ENCODE data around the gene GRK5. TPM values are rescaled to one million over a fixed set of nuclear protein-coding genes. Genes with fewer than 3 reads are reported as not detected.
"Not testable (repeated sequence)": the region's sequence is repeated elsewhere in the genome, so short reads cannot be mapped to it uniquely, and the experiment has no call there.

The GRK5 gene
- total RNA-seq, 1 donor, result 1.8 TPM

DNA sequence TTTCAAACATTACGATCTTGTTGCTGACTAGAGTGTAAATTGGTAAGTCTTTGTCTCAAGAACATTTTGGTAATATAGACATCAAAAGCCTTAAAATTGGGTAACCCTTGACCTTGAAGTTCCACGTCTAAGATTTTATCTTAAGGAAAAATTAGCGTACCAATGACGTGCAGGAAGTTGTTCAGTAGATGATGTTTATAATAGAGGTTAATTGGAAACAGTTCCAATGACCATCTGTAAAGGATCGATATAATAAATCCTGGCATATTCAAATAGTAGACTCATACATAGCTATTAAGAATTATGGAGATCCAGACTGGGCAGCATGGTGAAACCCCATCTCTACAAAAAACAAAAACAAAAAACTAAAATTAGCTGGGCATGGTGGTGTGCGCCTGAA is 20.5 kb downstream of the GRK5 start:
- H3K79me2 ChIP-seq (ENCODE audit: insufficient read depth, low read length), result no peaks in the 10 kb centered on the region
- H3K27ac ChIP-seq (ENCODE audit: low read depth, low read length), result no peak overlapping the region
- no peaks in the 10 kb centered on the region for H4K20me1 ChIP-seq (ENCODE audit: insufficient read depth, low read length)
- no peaks in the 10 kb centered on the region for H3K27me3 ChIP-seq (ENCODE audit: insufficient read depth, low read length)
- no peak overlapping the region for H3K4me3 ChIP-seq (ENCODE audit: insufficient read depth, low read length)
- no peak overlapping the region for H2AFZ ChIP-seq (ENCODE audit: low read length)
- H3K9me3 ChIP-seq (ENCODE audit: low read depth, low read length), result no peaks in the 10 kb centered on the region
- H3K4me1 ChIP-seq (ENCODE audit: insufficient read depth, low read length), result no peaks in the 10 kb centered on the region
- H3K36me3 ChIP-seq (ENCODE audit: insufficient read depth, low read length), result no peaks in the 10 kb centered on the region
- DNase-seq (ENCODE audit: insufficient read length, low spot score, missing footprints), result no peak
- H3K4me2 ChIP-seq (ENCODE audit: insufficient read depth, low read length), result no peak overlapping the region
- TF ChIP-seq, protein P1, sequence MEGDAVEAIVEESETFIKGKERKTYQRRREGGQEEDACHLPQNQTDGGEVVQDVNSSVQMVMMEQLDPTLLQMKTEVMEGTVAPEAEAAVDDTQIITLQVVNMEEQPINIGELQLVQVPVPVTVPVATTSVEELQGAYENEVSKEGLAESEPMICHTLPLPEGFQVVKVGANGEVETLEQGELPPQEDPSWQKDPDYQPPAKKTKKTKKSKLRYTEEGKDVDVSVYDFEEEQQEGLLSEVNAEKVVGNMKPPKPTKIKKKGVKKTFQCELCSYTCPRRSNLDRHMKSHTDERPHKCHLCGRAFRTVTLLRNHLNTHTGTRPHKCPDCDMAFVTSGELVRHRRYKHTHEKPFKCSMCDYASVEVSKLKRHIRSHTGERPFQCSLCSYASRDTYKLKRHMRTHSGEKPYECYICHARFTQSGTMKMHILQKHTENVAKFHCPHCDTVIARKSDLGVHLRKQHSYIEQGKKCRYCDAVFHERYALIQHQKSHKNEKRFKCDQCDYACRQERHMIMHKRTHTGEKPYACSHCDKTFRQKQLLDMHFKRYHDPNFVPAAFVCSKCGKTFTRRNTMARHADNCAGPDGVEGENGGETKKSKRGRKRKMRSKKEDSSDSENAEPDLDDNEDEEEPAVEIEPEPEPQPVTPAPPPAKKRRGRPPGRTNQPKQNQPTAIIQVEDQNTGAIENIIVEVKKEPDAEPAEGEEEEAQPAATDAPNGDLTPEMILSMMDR (IDR thresholded peaks at IDR 0.05; ENCODE audit: extremely low read depth, low read depth, low read length), result no peak

DNA sequence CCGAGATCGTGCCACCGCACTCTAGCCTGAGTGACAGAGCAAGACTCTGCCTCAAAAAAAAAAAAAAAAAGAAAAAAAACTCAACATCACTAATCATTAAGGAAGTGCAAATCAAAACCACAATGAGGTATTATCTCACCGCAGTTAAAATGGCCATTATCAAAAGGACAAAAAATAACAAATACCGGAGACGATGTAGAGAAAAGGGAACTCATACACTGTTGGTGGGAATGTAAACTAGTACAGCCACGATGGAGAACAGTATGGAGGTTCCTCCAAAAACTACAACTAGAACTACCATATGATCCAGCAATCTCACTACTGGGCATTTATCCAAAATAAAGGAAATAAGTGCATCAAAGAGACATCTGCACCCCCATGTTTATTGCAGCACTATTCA is 24.3 kb downstream of the GRK5 start:
- no peak for DNase-seq (ENCODE audit: insufficient read length, low spot score, missing footprints)
- TF ChIP-seq, protein P1 (IDR thresholded peaks at IDR 0.05; ENCODE audit: extremely low read depth, low read depth, low read length), result no peak
- Histone ChIP-seq H3K4me2 (ENCODE audit: insufficient read depth, low read length) (no peak overlapping the region), H3K36me3 (ENCODE audit: insufficient read depth, low read length) (no peaks in the 10 kb centered on the region), H3K27ac (ENCODE audit: low read depth, low read length) (no peak overlapping the region), H3K9me3 (ENCODE audit: low read depth, low read length) (no peaks in the 10 kb centered on the region), H2AFZ (ENCODE audit: low read length) (no peak overlapping the region), H3K4me1 (ENCODE audit: insufficient read depth, low read length) (peaks cover 5% of the 10 kb centered on the region), H3K79me2 (ENCODE audit: insufficient read depth, low read length) (no peaks in the 10 kb centered on the region), H4K20me1 (ENCODE audit: insufficient read depth, low read length) (no peaks in the 10 kb centered on the region), H3K27me3 (ENCODE audit: insufficient read depth, low read length) (no peaks in the 10 kb centered on the region), H3K4me3 (ENCODE audit: insufficient read depth, low read length) (no peak overlapping the region)

DNA sequence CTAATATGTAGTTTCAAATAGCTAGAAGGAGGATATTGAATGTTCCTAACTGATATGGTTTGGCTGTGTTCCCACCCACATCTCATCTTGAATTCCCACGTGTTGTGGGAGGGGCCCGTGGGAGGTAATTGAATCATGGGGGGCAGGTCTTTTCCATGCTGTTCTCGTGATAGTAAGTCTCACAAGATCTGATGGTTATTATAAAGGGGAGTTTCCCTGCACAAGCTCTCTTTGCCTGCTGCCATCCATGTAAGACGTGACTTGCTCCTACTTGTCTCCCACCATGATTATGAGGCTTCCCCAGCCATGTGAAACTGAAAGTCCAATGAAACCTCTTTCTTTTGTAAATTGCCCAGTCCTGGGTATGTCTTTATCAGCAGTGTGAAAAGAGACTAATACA is 25.1 kb downstream of the GRK5 start:
- H3K9me3 ChIP-seq (ENCODE audit: low read depth, low read length); H3K27ac ChIP-seq (ENCODE audit: low read depth, low read length); H3K79me2 ChIP-seq (ENCODE audit: insufficient read depth, low read length); H3K4me3 ChIP-seq (ENCODE audit: insufficient read depth, low read length); DNase-seq (ENCODE audit: insufficient read length, low spot score, missing footprints); H3K27me3 ChIP-seq (ENCODE audit: insufficient read depth, low read length); H2AFZ ChIP-seq (ENCODE audit: low read length); H3K4me2 ChIP-seq (ENCODE audit: insufficient read depth, low read length); H3K36me3 ChIP-seq (ENCODE audit: insufficient read depth, low read length); H3K4me1 ChIP-seq (ENCODE audit: insufficient read depth, low read length); H4K20me1 ChIP-seq (ENCODE audit: insufficient read depth, low read length): not testable (repeated sequence)

DNA sequence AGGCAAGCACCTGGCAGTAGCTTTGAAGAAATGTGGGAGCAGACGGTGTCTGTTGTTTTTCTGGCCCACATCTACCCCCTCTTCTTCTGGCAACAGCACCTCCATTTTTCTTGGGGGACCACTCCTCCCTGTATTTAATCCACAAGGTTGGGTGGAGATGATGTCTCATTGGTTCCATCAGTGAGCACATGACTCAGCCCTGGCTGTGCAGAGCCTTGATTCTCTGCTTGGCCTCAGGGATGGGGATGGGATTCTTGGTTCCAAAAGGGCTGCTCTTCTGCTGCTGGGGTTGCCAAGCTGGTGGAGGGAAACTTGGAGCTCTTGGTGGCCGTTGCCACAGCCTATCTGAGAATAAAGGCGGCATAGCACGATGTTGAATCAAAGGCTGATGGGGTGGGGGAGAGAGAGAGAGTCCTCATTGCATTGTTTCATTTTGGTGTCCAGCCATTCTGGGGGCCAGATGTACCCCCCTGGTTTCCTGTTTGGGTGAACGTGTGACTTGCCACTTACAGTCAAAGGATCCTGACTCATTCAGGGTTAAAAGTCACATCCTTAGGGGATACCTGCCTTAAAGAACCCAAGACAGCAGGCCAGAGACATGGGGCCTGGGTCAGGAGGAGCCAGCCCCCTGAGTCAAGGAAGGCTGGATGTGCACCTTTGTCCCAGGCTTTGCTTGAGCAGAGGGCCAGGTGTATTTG is 25.9 kb downstream of the GRK5 start:
- Histone ChIP-seq H4K20me1 (ENCODE audit: insufficient read depth, low read length) (no peaks in the 10 kb centered on the region), H3K27me3 (ENCODE audit: insufficient read depth, low read length) (no peaks in the 10 kb centered on the region), H3K27ac (ENCODE audit: low read depth, low read length) (no peak overlapping the region), H3K36me3 (ENCODE audit: insufficient read depth, low read length) (no peaks in the 10 kb centered on the region), H3K9me3 (ENCODE audit: low read depth, low read length) (no peaks in the 10 kb centered on the region), H3K79me2 (ENCODE audit: insufficient read depth, low read length) (no peaks in the 10 kb centered on the region), H3K4me3 (ENCODE audit: insufficient read depth, low read length) (no peak overlapping the region), H3K4me1 (ENCODE audit: insufficient read depth, low read length) (peaks cover 5% of the 10 kb centered on the region), H2AFZ (ENCODE audit: low read length) (no peak overlapping the region), H3K4me2 (ENCODE audit: insufficient read depth, low read length) (no peak overlapping the region)
- TF ChIP-seq, protein P1 (IDR thresholded peaks at IDR 0.05; ENCODE audit: extremely low read depth, low read depth, low read length), result no peak
- peak; percentile 58 for DNase-seq (ENCODE audit: insufficient read length, low spot score, missing footprints)
